SJCRH30 (cell line): ENCODE data around the gene BAZ2B. TPM values are rescaled to one million over a fixed set of nuclear protein-coding genes. Genes with fewer than 3 reads are reported as not detected.
"Not testable (repeated sequence)": the region's sequence is repeated elsewhere in the genome, so short reads cannot be mapped to it uniquely, and the experiment has no call there.

Source experiments
- DNase-seq, 2 experiments: peaks; one replicate each; pipeline ENCODE4 v3.0.0-alpha.2; 2015 to 2020
- H3K27ac ChIP-seq: fragments of 250-450 bp; sonication (Bioruptor Pico); 2 replicates; pipeline ENCODE4 v1.5.1; 2020; ENCODE audit warnings: mild to moderate bottlenecking, moderate library complexity
- H3K27me3 ChIP-seq: fragments of 250-450 bp; sonication (Bioruptor Pico); 2 replicates; pipeline ENCODE4 v1.5.1; 2020; ENCODE audit warnings: mild to moderate bottlenecking, moderate library complexity
- H3K36me3 ChIP-seq: fragments of 250-450 bp; sonication (Bioruptor Pico); 2 replicates; pipeline ENCODE4 v1.5.1; 2020; ENCODE audit warnings: mild to moderate bottlenecking, moderate library complexity
- H3K4me1 ChIP-seq: fragments of 250-450 bp; sonication (Bioruptor Pico); 2 replicates; pipeline ENCODE4 v1.5.1; 2020; ENCODE audit warnings: mild to moderate bottlenecking, moderate library complexity
- H3K4me3 ChIP-seq: fragments of 250-450 bp; sonication (Bioruptor Pico); 2 replicates; pipeline ENCODE4 v1.5.1; 2020; ENCODE audit warnings: mild to moderate bottlenecking, moderate library complexity
- H3K9me3 ChIP-seq: fragments of 250-450 bp; sonication (Bioruptor Pico); replicated peaks from 2 replicates; pipeline ENCODE4 v1.5.1; 2020; ENCODE audit warnings: mild to moderate bottlenecking, moderate library complexity
- total RNA-seq: library from RNA; depleted of rRNA; stranded (reverse); fragments of >200 nt; shearing (Covaris generic); gene quantifications from 2 replicates; pipeline ENCODE4 v1.2.3, GENCODE V29; 2014

BAZ2B gene
- total RNA-seq, 1 experiment from 2014 or later, result 38.5 TPM

- Histone ChIP-seq H3K9me3 (peaks cover 5% of the 10 kb centered on the region; the same call in 1 of the 2 replicates), H3K4me1 (peaks cover 21% of the 10 kb centered on the region), H3K4me3 (no peak overlapping the region), H3K27me3 (no peaks in the 10 kb centered on the region), H3K27ac (peak overlapping the region; percentile 25; the same call in 1 of the 2 replicates), H3K36me3 (no peaks in the 10 kb centered on the region)
- peak; percentile 17 to 58 for DNase-seq
Measured at GRCh38 chr2:159635006-159635789, 18.9 kb upstream of the BAZ2B start.

- DNase-seq, result no peak
- H3K27me3 ChIP-seq, result no peaks in the 10 kb centered on the region
- H3K9me3 ChIP-seq, result 0 out of 2 replicates have a peak, but pooled peaks cover 3% of the 10 kb centered on the region
- H3K36me3 ChIP-seq, result no peaks in the 10 kb centered on the region
- H3K4me1 ChIP-seq, result peaks cover 17% of the 10 kb centered on the region
- H3K27ac ChIP-seq, result no peak overlapping the region
- no peak overlapping the region for H3K4me3 ChIP-seq
Measured at GRCh38 chr2:159633219-159633618, 16.9 kb upstream of the BAZ2B start.

- not testable (repeated sequence) for H3K9me3 ChIP-seq, H3K4me1 ChIP-seq, H3K4me3 ChIP-seq, DNase-seq, H3K36me3 ChIP-seq, H3K27ac ChIP-seq, H3K27me3 ChIP-seq
Measured at GRCh38 chr2:159625628-159626027, 9.3 kb upstream of the BAZ2B start.

GRCh38 chr2:159623436-159623835, 7.1 kb upstream of the BAZ2B start:
- H3K4me3 ChIP-seq, result no peak overlapping the region
- DNase-seq, result no peak
- H3K27me3 ChIP-seq, result no peaks in the 10 kb centered on the region
- no peaks in the 10 kb centered on the region for H3K4me1 ChIP-seq
- H3K27ac ChIP-seq, result no peak overlapping the region
- H3K9me3 ChIP-seq, result no peaks in the 10 kb centered on the region
- H3K36me3 ChIP-seq, result no peaks in the 10 kb centered on the region

GRCh38 chr2:159622966-159623365, 6.6 kb upstream of the BAZ2B start:
- H3K36me3 ChIP-seq, result no peaks in the 10 kb centered on the region
- H3K27me3 ChIP-seq, result no peaks in the 10 kb centered on the region
- DNase-seq, result no peak
- no peak overlapping the region for H3K4me3 ChIP-seq
- H3K9me3 ChIP-seq, result no peaks in the 10 kb centered on the region
- 0 out of 2 replicates have a peak, but pooled peaks cover 2% of the 10 kb centered on the region for H3K4me1 ChIP-seq
- no peak overlapping the region for H3K27ac ChIP-seq

- Histone ChIP-seq H3K36me3 (no peaks in the 10 kb centered on the region), H3K4me3 (no peak overlapping the region), H3K27me3 (no peaks in the 10 kb centered on the region), H3K4me1 (0 out of 2 replicates have a peak, but pooled peaks cover 4% of the 10 kb centered on the region), H3K9me3 (no peaks in the 10 kb centered on the region), H3K27ac (no peak overlapping the region)
- no peak for DNase-seq
Measured at GRCh38 chr2:159620796-159621195, 4.4 kb upstream of the BAZ2B start.

- H3K4me3 ChIP-seq, result peak overlapping the region; percentile 93
- H3K27ac ChIP-seq, result peak overlapping the region; percentile 98; the same call in 1 of the 2 replicates
- peak; percentile 43 to 67 for DNase-seq
Measured at GRCh38 chr2:159617646-159618045, 1.3 kb upstream of the BAZ2B start.

GRCh38 chr2:159617100-159617499, 752 bp upstream of the BAZ2B start:
- no peaks in the 10 kb centered on the region for H3K27me3 ChIP-seq
- peak overlapping the region; percentile 93 for H3K4me3 ChIP-seq
- no peaks in the 10 kb centered on the region for H3K36me3 ChIP-seq
- H3K9me3 ChIP-seq, result no peaks in the 10 kb centered on the region
- peak in 1 of 2 experiments; percentile 32 for DNase-seq
- peaks cover 14% of the 10 kb centered on the region for H3K4me1 ChIP-seq
- peak overlapping the region; percentile 98 for H3K27ac ChIP-seq

More at GRCh38 chr2:159617646-159618045, 1.3 kb upstream of the BAZ2B start:
- Histone ChIP-seq H3K9me3 (no peaks in the 10 kb centered on the region), H3K27me3 (no peaks in the 10 kb centered on the region), H3K4me1 (peaks cover 9% of the 10 kb centered on the region), H3K36me3 (no peaks in the 10 kb centered on the region)

- no peaks in the 10 kb centered on the region for H3K9me3 ChIP-seq
- H3K4me3 ChIP-seq, result peak overlapping the region; percentile 93
- DNase-seq, result peak; percentile 93 to 95
- H3K27ac ChIP-seq, result peak overlapping the region; percentile 98
- peaks cover 23% of the 10 kb centered on the region for H3K4me1 ChIP-seq
- H3K36me3 ChIP-seq, result no peaks in the 10 kb centered on the region
- no peaks in the 10 kb centered on the region for H3K27me3 ChIP-seq
Measured at GRCh38 chr2:159615367-159616285, 722 bp downstream of the BAZ2B start.

- H3K27ac ChIP-seq, result peak overlapping the region; percentile 98
- H3K36me3 ChIP-seq, result no peaks in the 10 kb centered on the region
- H3K27me3 ChIP-seq, result no peaks in the 10 kb centered on the region
- peaks cover 31% of the 10 kb centered on the region for H3K4me1 ChIP-seq
- peak overlapping the region; percentile 93 for H3K4me3 ChIP-seq
- DNase-seq, result peak in 1 of 2 experiments; percentile 87
- no peaks in the 10 kb centered on the region for H3K9me3 ChIP-seq
Measured at GRCh38 chr2:159614534-159615366, 1.6 kb downstream of the BAZ2B start.

- no peaks in the 10 kb centered on the region for H3K36me3 ChIP-seq
- H3K27me3 ChIP-seq, result no peaks in the 10 kb centered on the region
- DNase-seq, result peak in 1 of 2 experiments; percentile 43
- no peaks in the 10 kb centered on the region for H3K9me3 ChIP-seq
- H3K4me3 ChIP-seq, result peak overlapping the region; percentile 93
- peak overlapping the region; percentile 98 for H3K27ac ChIP-seq
- peaks cover 33% of the 10 kb centered on the region for H3K4me1 ChIP-seq
Measured at GRCh38 chr2:159613651-159614285, 2.6 kb downstream of the BAZ2B start.

GRCh38 chr2:159613091-159613490, 3.3 kb downstream of the BAZ2B start:
- H3K4me1 ChIP-seq, result peaks cover 32% of the 10 kb centered on the region
- peak overlapping the region; percentile 64 for H3K27ac ChIP-seq

GRCh38 chr2:159612255-159612901, 4.0 kb downstream of the BAZ2B start:
- Histone ChIP-seq H3K27me3 (no peaks in the 10 kb centered on the region), H3K4me1 (peaks cover 29% of the 10 kb centered on the region), H3K36me3 (no peaks in the 10 kb centered on the region), H3K27ac (peak overlapping the region; percentile 64), H3K9me3 (no peaks in the 10 kb centered on the region), H3K4me3 (no peak overlapping the region)
- peak; percentile 17 to 73 for DNase-seq

More at GRCh38 chr2:159613091-159613490, 3.3 kb downstream of the BAZ2B start:
- Histone ChIP-seq H3K4me3 (no peak overlapping the region), H3K27me3 (no peaks in the 10 kb centered on the region), H3K36me3 (no peaks in the 10 kb centered on the region), H3K9me3 (no peaks in the 10 kb centered on the region)
- no peak for DNase-seq
